ENCODE results near the gene ODF2.

- TF ChIP-seq CTCF (IDR thresholded peaks at IDR 0.05; ENCODE audit: low read depth, low read length): no peak
- TF ChIP-seq POLR2A (IDR thresholded peaks at IDR 0.05; ENCODE audit: extremely low read depth, insufficient read length): no peak
- no peak; the same call in 1 of the 2 replicates for TF ChIP-seq MAX (IDR thresholded peaks at IDR 0.05; ENCODE audit: low read depth, low read length)
Observed at GRCh38 chr9:128494108-128494745, 38.4 kb downstream of the ODF2 start.

All from NB4 (cell line).